GM18507 (cell line): ENCODE measurements around the gene EHBP1.

Experiments
- DNase-seq: peaks from one replicate; pipeline ENCODE4 v3.0.0; 2011; ENCODE audit warnings: low read depth; ENCODE audit not compliant: insufficient read length; ENCODE audit errors: extremely low spot score
- FAIRE-seq: peaks from 2 replicates; lab custom pipeline; 2011; peaks lifted over from hg19 to GRCh38; lab: Jason Lieb, UNC

EHBP1 gene

DNA sequence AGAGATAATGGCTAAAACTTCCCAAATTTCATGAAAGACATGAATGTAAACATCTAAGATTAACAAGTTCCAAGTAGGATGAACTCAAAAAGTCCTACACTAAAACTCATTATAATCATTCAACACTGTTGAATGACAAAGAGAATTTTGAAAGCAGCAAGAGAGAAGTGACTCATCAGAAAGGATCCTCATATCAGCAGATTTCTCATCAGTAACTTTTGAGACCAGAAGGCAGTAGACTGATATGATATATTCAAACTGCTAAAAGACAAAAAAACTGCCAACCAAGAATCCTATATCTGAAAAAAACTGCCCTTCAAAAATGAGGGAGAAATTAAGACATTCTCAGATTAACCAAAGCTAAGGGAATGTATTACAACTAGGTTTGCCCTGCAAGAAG, 214.6 kb downstream of the EHBP1 start:
- FAIRE-seq (no peak), DNase-seq (no peak)

DNA sequence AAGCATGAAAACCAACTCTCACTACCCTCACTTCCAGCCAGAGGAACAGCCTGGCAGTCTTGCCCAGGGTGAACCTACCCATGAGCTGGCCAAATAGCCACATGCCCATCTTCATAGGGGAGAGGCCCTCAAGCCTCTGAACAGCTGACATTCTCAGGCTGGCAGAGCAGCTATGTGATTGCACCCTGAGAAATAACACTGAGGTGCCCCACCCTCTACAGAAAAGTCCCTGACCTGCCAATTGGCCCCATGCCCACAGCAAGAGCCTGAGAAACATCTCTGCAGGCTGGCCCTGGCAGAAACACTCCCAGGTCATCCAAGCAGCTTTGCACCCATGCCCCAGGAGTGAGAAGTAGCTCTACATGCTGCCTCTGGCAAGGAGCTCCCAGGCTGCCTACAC, 217.7 kb downstream of the EHBP1 start:
- DNase-seq, result no peak
- FAIRE-seq, result no peak

GRCh38 chr2:62923881-62924280, 218.4 kb downstream of the EHBP1 start:
- DNase-seq, result no peak
- no peak for FAIRE-seq

GRCh38 chr2:62928015-62928414, 222.5 kb downstream of the EHBP1 start:
- FAIRE-seq, result no peak
- no peak for DNase-seq

- DNase-seq, result no peak
- no peak for FAIRE-seq
These were observed 226.0 kb downstream of the EHBP1 start for GRCh38 chr2:62931536-62931935.

DNA sequence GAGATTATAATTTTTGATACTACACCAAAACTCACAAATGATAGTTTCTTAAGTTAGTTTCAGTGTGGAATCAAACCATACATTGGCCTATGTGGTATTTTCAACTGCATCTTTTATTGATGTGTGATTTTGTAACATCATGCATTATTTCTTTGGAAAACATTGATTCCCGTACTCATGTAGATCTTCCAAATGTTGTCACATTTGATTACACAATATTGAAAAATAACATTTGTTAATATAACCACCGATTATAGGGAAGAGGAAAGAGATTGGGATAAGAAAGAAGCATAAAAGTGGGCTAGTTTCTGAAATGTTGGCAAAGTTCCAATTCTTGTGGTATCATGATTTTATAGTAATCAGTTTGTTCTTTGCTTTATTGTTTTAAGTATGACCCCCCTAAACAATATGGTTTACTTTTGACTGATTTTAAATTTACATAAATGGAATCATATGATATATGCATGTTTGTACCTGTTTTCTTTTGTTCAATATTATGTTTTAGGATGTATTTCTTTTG, 227.9 kb downstream of the EHBP1 start:
- DNase-seq (no peak), FAIRE-seq (no peak)

- no peak for FAIRE-seq
These were observed 229.0 kb downstream of the EHBP1 start for GRCh38 chr2:62934517-62934916.

GRCh38 chr2:62938126-62938525, 232.6 kb downstream of the EHBP1 start:
- no peak for DNase-seq
- no peak for FAIRE-seq

More at GRCh38 chr2:62934517-62934916, 229.0 kb downstream of the EHBP1 start:
- no peak for DNase-seq

- DNase-seq, result no peak
- FAIRE-seq, result no peak
These were observed 234.4 kb downstream of the EHBP1 start for GRCh38 chr2:62939735-62940491.

- FAIRE-seq (no peak), DNase-seq (no peak)
These were observed 235.2 kb downstream of the EHBP1 start for GRCh38 chr2:62940697-62941096.

- no peak for DNase-seq
- FAIRE-seq, result no peak
These were observed 235.9 kb downstream of the EHBP1 start for GRCh38 chr2:62941413-62941812.

DNA sequence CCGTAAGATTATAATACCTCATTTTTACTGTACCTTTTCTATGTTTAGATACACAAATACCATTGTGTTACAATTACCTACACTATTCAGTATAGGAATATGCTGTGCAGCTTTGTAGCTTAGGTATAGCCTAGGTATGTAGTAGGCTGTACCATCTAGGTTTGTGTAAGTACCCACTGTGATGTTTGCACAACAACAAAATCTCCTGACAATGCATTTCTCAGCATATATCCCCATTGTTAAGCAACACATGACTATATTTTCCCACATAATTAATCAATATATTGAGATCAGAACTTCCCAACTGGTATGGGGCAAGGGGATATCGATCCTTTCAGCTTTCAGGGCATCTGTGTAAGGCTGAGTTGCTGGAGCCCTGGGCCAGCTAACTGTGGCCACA, 238.8 kb downstream of the EHBP1 start:
- DNase-seq, result no peak
- no peak for FAIRE-seq

DNA sequence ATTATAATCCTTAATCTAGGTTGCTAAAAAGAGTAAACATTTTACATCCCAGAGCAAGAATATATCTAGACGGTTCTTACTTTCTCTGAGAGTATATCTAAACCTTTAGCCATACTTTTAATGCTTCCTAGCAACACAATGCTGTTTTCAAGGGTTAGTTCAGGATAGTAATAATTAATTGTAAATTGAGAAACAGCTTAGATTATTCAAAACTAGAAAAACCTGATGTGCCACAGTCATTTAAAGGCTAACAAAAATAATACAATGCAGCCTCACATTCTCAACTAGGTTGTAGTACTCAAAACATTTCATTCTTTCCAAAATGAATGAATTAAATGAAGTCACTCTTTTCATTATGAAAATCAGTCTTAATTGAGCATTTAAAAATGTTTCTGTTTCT, 241.9 kb downstream of the EHBP1 start:
- DNase-seq (no peak), FAIRE-seq (no peak)

GRCh38 chr2:62956651-62957050, 251.1 kb downstream of the EHBP1 start:
- no peak for FAIRE-seq
- DNase-seq, result no peak

GRCh38 chr2:62958206-62958605, 252.7 kb downstream of the EHBP1 start:
- DNase-seq (no peak), FAIRE-seq (no peak)

- FAIRE-seq, result no peak
- no peak for DNase-seq
These were observed 258.5 kb downstream of the EHBP1 start for GRCh38 chr2:62964050-62964449.

GRCh38 chr2:62964671-62965070, 259.2 kb downstream of the EHBP1 start:
- FAIRE-seq, result peak; percentile 12
- no peak for DNase-seq

GRCh38 chr2:62966991-62967390, 261.5 kb downstream of the EHBP1 start:
- no peak for DNase-seq
- no peak for FAIRE-seq

- FAIRE-seq, result no peak
- DNase-seq, result no peak
These were observed 262.7 kb downstream of the EHBP1 start for GRCh38 chr2:62968168-62968567.

- FAIRE-seq, result no peak
- no peak for DNase-seq
These were observed 263.2 kb downstream of the EHBP1 start for GRCh38 chr2:62968668-62969067.

DNA sequence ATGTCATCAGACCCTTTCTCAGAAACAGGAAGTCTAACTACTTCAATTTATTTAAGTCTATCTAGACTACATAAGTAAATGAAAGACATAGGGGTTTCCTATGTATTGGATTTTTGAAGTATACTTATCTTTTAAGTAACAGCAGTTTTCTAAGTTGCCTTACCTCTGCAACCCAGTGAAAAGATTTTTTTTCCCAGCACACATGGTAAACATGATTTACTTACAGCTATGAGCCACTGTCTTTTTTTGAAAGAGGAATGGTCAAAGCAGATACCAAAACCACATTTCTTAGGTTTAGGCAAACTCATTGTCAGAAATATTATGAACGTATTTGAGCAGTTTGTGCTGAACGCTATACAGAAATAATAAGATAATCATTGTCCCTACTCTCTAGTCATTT, 266.4 kb downstream of the EHBP1 start:
- no peak for FAIRE-seq

GRCh38 chr2:62972601-62973000, 267.1 kb downstream of the EHBP1 start:
- FAIRE-seq, result no peak
- DNase-seq, result no peak

More for the DNA sequence above, 266.4 kb downstream of the EHBP1 start:
- no peak for DNase-seq
